Activated naive CD4-positive, alpha-beta T cell treated with anti-CD3 and anti-CD28 coated beads for 36 hours (primary cell): Measurements from ENCODE around the gene ZRANB1. TPM values are rescaled to one million over a fixed set of nuclear protein-coding genes. Genes with fewer than 3 reads are reported as not detected.

Experiments
- CTCF ChIA-PET: fragments of 350-600 bp; sonication (Branson Sonifier 250); formaldehyde crosslinking; loops from one replicate; lab custom pipeline; 2021; ENCODE audit warnings: antibody characterized with exemption; lab: Charles Lee
- DNase-seq: peaks from one replicate; pipeline ENCODE4 v3.0.0-alpha.2; 2020
- H3K27ac Mint-ChIP-seq: one replicate; pipeline ENCODE4 v1.8.0; 2021; ENCODE audit warnings: mild to moderate bottlenecking, mixed read lengths
- H3K27me3 Mint-ChIP-seq: one replicate; pipeline ENCODE4 v1.8.0; 2021; ENCODE audit warnings: low read depth, mixed read lengths
- H3K36me3 Mint-ChIP-seq: one replicate; pipeline ENCODE4 v1.8.0; 2021; ENCODE audit warnings: low read depth, mixed read lengths
- H3K4me1 Mint-ChIP-seq: one replicate; pipeline ENCODE4 v1.8.0; 2021; ENCODE audit warnings: low read depth, mixed read lengths
- H3K4me3 Mint-ChIP-seq: one replicate; pipeline ENCODE4 v1.8.0; 2021; ENCODE audit warnings: mild to moderate bottlenecking, moderate library complexity, mixed read lengths
- H3K9me3 Mint-ChIP-seq: one replicate; pipeline ENCODE4 v1.8.0; 2021; ENCODE audit warnings: mixed read lengths
- intact Hi-C: fragments of 100-400 bp; cut with micrococcal nuclease; formaldehyde crosslinking; loops from one replicate; pipeline ENCODE4 v1.15.1; 2023
- total RNA-seq, 2 experiments: library from RNA; stranded (reverse); gene quantifications; one replicate each; pipeline ENCODE4 v1.2.3, GENCODE V29; 2021

The ZRANB1 gene
- total RNA-seq, 2 experiments from 2014 or later: 10.1 to 10.8 TPM

- H3K4me1 Mint-ChIP-seq: no peaks in the 10 kb centered on the region
- CTCF ChIA-PET: no interaction called here
- H3K27me3 Mint-ChIP-seq: peaks cover 5% of the 10 kb centered on the region
- H3K4me3 Mint-ChIP-seq: no peak overlapping the region
- no peak overlapping the region for H3K27ac Mint-ChIP-seq
- intact Hi-C loops: no loop called here
- no peaks in the 10 kb centered on the region for H3K36me3 Mint-ChIP-seq
- peaks cover 4% of the 10 kb centered on the region for H3K9me3 Mint-ChIP-seq
- no peak for DNase-seq
Measured at GRCh38 chr10:125014836-125015355, 73.0 kb downstream of the ZRANB1 start.

GRCh38 chr10:125015356-125015944 is 73.5 kb downstream of the ZRANB1 start:
- Mint-ChIP-seq H3K27me3 (peaks cover 5% of the 10 kb centered on the region), H3K4me1 (no peaks in the 10 kb centered on the region)
- CTCF ChIA-PET: no interaction called here

GRCh38 chr10:125016123-125016522 is 74.2 kb downstream of the ZRANB1 start:
- intact Hi-C loops: no loop called here
- H3K9me3 Mint-ChIP-seq: peaks cover 4% of the 10 kb centered on the region
- DNase-seq: no peak
- H3K27ac Mint-ChIP-seq: no peak overlapping the region
- H3K4me3 Mint-ChIP-seq: no peak overlapping the region
- H3K4me1 Mint-ChIP-seq: no peaks in the 10 kb centered on the region
- H3K27me3 Mint-ChIP-seq: peaks cover 5% of the 10 kb centered on the region
- CTCF ChIA-PET: interaction anchor here (0.7 to 1.2 kb wide), 2 partner anchors 8 to 15 kb away, joined by 3 to 5 read pairs; no protein-coding TSS in a partner anchor
- no peaks in the 10 kb centered on the region for H3K36me3 Mint-ChIP-seq

More at GRCh38 chr10:125015356-125015944, 73.5 kb downstream of the ZRANB1 start:
- no peak for DNase-seq
- no peak overlapping the region for H3K4me3 Mint-ChIP-seq
- H3K27ac Mint-ChIP-seq: no peak overlapping the region
- intact Hi-C loops: no loop called here
- H3K9me3 Mint-ChIP-seq: peaks cover 4% of the 10 kb centered on the region
- H3K36me3 Mint-ChIP-seq: no peaks in the 10 kb centered on the region

GRCh38 chr10:125016611-125017202 is 74.8 kb downstream of the ZRANB1 start:
- Mint-ChIP-seq H3K4me3 (no peak overlapping the region), H3K27me3 (peaks cover 5% of the 10 kb centered on the region), H3K4me1 (no peaks in the 10 kb centered on the region), H3K27ac (no peak overlapping the region), H3K36me3 (no peaks in the 10 kb centered on the region), H3K9me3 (peaks cover 4% of the 10 kb centered on the region)
- intact Hi-C loops: no loop called here
- CTCF ChIA-PET: interaction anchor here (0.6 to 1.5 kb wide), 4 partner anchors 9 to 59 kb away, joined by 3 to 5 read pairs (median 4); no protein-coding TSS in a partner anchor
- DNase-seq: no peak

GRCh38 chr10:125017547-125018298 is 75.8 kb downstream of the ZRANB1 start:
- H3K36me3 Mint-ChIP-seq: no peaks in the 10 kb centered on the region
- CTCF ChIA-PET: interaction anchor here (1.2 to 1.5 kb wide), 2 partner anchors 10 to 11 kb away, joined by 4 to 5 read pairs; no protein-coding TSS in a partner anchor
- no peak for DNase-seq
- intact Hi-C loops: no loop called here
- H3K4me3 Mint-ChIP-seq: no peak overlapping the region
- peaks cover 4% of the 10 kb centered on the region for H3K9me3 Mint-ChIP-seq
- H3K4me1 Mint-ChIP-seq: no peaks in the 10 kb centered on the region
- H3K27me3 Mint-ChIP-seq: peaks cover 5% of the 10 kb centered on the region
- H3K27ac Mint-ChIP-seq: no peak overlapping the region

GRCh38 chr10:125018576-125019143 is 76.7 kb downstream of the ZRANB1 start:
- CTCF ChIA-PET: no interaction called here
- peaks cover 5% of the 10 kb centered on the region for H3K27me3 Mint-ChIP-seq
- intact Hi-C loops: no loop called here
- H3K9me3 Mint-ChIP-seq: peaks cover 4% of the 10 kb centered on the region
- no peak overlapping the region for H3K4me3 Mint-ChIP-seq
- no peak overlapping the region for H3K27ac Mint-ChIP-seq
- no peaks in the 10 kb centered on the region for H3K36me3 Mint-ChIP-seq
- H3K4me1 Mint-ChIP-seq: no peaks in the 10 kb centered on the region
- DNase-seq: no peak

- no peaks in the 10 kb centered on the region for H3K4me1 Mint-ChIP-seq
- no peaks in the 10 kb centered on the region for H3K36me3 Mint-ChIP-seq
- DNase-seq: no peak
- CTCF ChIA-PET: no interaction called here
- no peak overlapping the region for H3K4me3 Mint-ChIP-seq
- peaks cover 4% of the 10 kb centered on the region for H3K9me3 Mint-ChIP-seq
- H3K27ac Mint-ChIP-seq: no peak overlapping the region
- peaks cover 5% of the 10 kb centered on the region for H3K27me3 Mint-ChIP-seq
- intact Hi-C loops: no loop called here
Measured at GRCh38 chr10:125020386-125020785, 78.5 kb downstream of the ZRANB1 start.

GRCh38 chr10:125020871-125021270 is 78.9 kb downstream of the ZRANB1 start:
- Mint-ChIP-seq H3K36me3 (no peaks in the 10 kb centered on the region), H3K4me1 (no peaks in the 10 kb centered on the region), H3K27ac (no peak overlapping the region), H3K4me3 (no peak overlapping the region), H3K27me3 (peaks cover 2% of the 10 kb centered on the region), H3K9me3 (peaks cover 4% of the 10 kb centered on the region)
- intact Hi-C loops: no loop called here
- DNase-seq: no peak
- CTCF ChIA-PET: no interaction called here

GRCh38 chr10:125021686-125022344 is 79.9 kb downstream of the ZRANB1 start:
- no peak for DNase-seq
- no peak overlapping the region for H3K4me3 Mint-ChIP-seq
- intact Hi-C loops: no loop called here
- no peaks in the 10 kb centered on the region for H3K4me1 Mint-ChIP-seq
- CTCF ChIA-PET: interaction anchor here (0.6 kb wide), 1 partner anchor 195 kb away, joined by 4 read pairs; no protein-coding TSS in a partner anchor
- H3K27ac Mint-ChIP-seq: no peak overlapping the region
- H3K36me3 Mint-ChIP-seq: no peaks in the 10 kb centered on the region
- peaks cover 2% of the 10 kb centered on the region for H3K27me3 Mint-ChIP-seq
- H3K9me3 Mint-ChIP-seq: peaks cover 4% of the 10 kb centered on the region

GRCh38 chr10:125022671-125023070 is 80.7 kb downstream of the ZRANB1 start:
- DNase-seq: no peak
- peaks cover 2% of the 10 kb centered on the region for H3K27me3 Mint-ChIP-seq
- H3K36me3 Mint-ChIP-seq: no peaks in the 10 kb centered on the region
- H3K4me1 Mint-ChIP-seq: no peaks in the 10 kb centered on the region
- no peak overlapping the region for H3K4me3 Mint-ChIP-seq
- intact Hi-C loops: no loop called here
- no peak overlapping the region for H3K27ac Mint-ChIP-seq
- CTCF ChIA-PET: no interaction called here
- peaks cover 4% of the 10 kb centered on the region for H3K9me3 Mint-ChIP-seq

GRCh38 chr10:125023255-125023654 is 81.3 kb downstream of the ZRANB1 start:
- Mint-ChIP-seq H3K36me3 (no peaks in the 10 kb centered on the region), H3K4me1 (no peaks in the 10 kb centered on the region), H3K27me3 (peaks cover 2% of the 10 kb centered on the region), H3K27ac (no peak overlapping the region), H3K4me3 (no peak overlapping the region), H3K9me3 (peaks cover 4% of the 10 kb centered on the region)
- no peak for DNase-seq
- intact Hi-C loops: no loop called here
- CTCF ChIA-PET: no interaction called here
